GM18508 (cell line): ENCODE measurements around the gene RASGEF1C.
"Not testable (repeated sequence)": the region's sequence is repeated elsewhere in the genome, so short reads cannot be mapped to it uniquely, and the experiment has no call there.

Experiments
- ATAC-seq: cut with Tn5 transposase; IDR thresholded peaks from one replicate; pipeline ENCODE4 v1.9.1; 2021; ENCODE audit warnings: moderate number of reproducible peaks; ENCODE audit not compliant: insufficient read depth, unreplicated experiment

RASGEF1C gene

DNA sequence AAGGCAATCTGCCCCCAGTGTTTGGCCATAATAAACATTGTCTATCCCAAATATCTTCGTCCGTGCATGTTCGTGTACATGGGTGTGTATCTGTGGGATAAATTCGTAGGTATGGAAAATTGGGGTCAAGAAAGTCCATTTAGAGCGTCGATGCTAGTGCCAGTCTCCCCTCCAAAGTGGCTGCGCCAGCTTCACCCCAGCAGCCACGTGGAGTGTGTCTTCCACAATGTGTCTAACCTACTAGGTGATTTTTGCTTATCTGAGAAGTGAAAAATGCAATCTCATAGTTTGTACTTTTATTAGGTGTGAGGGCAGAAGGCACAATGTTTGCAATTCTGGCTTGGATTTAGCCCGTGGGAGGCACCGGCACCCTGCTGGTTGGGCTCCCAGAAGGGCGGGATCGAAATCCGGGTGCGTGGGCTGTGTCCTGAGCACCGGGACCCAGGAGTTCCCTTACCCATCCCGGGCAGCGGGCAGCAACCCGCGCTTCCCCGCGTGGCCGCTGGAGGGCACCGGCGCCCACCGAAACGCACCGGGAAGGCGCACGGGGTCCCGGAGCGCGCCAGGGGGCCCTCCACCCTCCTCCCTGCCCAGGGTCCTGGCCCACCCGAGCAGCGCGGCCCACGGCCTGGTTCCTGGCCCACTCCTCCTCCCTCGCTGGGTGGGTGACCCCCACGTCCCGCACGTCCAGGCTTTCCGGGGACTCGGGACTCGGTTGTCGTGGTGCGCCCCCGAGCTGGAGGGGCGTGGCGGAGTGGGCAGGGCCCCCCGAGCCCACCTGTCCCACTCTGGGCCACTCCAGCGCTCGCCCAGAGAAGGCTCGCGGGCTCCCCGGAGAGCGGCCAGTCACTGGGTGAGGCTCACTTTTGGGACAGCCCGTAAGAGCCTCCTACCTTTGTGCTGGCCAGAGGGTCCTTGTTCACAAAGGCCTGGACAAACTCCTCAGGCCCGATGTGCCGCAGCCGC is 82.0 kb downstream of the RASGEF1C start:
- ATAC-seq = no peak

DNA sequence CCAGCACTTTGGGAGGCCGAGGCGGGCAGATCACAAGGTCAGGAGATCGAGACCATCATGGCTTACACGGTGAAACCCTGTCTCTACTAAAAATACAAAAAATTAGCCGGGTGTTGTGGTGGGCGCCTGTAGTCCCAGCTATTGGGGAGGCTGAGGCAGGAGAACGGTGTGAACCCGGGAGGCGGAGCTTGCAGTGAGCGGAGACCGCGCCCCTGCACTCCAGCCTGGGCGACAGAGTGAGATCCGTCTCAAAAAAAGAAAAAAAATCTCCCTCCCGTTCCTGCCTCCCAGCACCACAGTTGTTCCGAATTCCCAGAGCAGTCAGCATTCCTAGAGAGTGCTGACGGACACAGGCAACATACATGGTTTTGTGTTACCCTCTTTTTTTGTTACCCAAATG is 82.9 kb downstream of the RASGEF1C start:
- ATAC-seq = not testable (repeated sequence)

DNA sequence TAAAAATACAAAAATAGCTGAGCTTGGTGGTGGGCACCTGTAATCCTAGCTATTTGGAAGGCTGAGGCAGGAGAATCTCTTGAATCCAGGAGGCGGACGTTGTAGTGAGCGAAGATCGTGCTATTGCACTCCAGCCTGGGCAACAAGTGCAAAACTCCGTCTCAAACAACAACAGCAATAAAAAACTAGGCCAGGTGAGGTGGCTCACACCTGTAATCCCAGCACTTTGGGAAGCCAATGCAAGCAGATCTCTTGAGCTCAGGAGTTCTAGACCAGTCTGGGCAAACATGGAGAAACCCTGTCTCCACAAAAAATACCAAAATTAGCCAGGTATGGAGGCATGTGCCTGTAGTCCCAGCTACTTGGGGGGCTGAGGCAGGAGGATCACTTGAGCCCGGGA is 84.3 kb downstream of the RASGEF1C start:
- not testable (repeated sequence) for ATAC-seq

DNA sequence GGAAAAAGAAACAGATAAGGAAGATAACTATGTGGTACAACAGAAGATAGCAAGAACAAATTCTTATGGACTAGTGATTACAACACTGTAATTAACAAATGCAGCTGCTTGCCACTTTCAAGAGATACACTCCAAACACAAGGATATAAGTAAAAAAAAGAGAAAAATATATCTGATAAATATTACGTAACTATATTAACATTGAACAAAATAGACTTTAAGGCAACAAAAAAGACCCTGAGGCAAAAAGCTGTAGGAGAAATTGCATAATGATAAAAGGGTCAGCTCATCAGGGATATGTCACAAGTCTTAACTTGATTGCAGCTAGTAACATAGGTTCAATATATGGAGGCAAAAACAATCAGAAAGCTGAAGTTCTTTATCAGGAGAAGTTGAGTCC is 86.1 kb downstream of the RASGEF1C start:
- ATAC-seq = no peak

DNA sequence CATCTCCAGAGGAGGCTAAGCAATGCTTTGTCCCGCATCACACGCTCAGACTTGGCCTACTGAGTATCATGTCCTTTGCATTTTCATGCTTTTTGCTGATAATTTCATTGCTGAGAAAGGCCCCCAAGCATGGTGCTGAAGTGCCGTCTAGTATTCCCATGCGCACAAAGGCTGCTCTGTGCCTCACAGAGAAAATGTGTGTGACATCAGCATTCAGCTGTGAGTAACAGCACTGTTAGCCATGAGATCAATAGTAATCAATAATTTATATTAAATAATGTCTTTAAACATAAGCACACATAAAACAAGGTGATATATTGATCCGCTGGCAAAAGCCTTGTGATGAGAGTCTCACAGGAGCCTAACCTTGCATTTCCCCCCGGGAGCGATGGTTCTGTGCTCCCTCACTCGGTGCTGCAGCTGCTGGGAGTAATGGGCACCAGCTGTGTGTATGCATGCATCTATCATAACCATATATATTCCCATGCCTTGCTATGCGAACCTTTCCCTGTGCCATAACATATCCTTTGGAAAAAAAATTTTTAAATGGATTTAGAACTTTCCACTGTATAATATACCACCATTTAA is 87.1 kb downstream of the RASGEF1C start:
- no peak for ATAC-seq

DNA sequence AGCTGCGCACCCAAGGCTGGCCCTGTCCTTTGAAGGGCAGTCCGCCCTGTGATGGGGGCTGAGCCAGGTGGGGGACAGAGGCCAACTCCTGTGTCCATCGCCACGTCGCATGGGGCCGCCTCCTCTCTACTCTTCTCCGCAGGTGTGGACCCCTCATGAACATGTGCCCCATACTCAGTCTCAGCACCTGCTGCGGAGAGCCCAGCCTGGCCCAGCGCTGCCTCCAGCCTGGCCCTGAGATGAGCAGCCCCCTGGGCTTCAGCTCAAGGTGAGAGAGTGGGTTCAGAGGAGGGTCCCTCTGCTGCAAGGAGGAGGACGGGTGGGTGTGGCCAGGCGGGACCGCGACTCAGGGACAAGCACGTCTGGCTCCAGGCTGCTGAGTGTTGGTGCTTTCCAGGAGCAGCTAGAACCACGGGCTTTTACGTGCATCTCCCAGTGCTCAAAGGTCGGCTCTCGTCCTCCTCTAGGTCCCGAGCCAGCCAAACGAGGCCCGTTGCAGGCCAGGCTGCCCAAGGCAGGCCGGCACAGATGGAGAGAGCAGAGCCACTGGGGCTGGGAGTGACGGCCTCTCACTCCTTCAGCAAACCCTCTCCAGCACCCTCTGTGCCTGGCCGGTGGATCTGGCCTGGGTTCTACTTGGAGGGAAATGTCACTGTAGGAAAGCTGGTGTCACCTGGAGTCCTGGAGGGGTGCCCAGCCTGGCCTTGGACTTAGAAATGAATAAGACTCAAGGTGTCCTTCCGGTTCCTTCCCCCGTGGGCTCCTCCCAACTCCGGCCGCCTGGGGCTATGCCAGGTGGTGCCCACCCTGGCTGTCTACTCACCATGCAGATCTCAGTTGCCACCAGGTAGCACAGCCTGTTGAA is 88.5 kb downstream of the RASGEF1C start:
- ATAC-seq = no peak

DNA sequence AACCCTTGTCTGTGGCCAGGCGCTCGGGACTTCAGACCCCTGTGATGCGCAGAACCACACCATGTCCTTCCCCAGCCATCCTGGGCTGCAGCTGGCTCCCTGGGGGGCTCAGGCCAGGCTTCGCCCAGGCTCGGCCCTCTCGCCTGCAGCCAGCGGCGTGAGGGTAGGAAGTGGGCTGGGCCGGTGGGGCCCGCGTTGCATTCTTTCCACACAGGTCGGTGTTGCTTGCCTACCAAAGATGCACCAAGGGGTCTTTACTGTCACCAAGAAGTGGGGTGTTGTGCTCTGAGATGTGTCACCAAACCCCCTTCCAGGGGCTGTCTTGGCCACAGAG is 89.1 kb downstream of the RASGEF1C start:
- ATAC-seq = no peak

DNA sequence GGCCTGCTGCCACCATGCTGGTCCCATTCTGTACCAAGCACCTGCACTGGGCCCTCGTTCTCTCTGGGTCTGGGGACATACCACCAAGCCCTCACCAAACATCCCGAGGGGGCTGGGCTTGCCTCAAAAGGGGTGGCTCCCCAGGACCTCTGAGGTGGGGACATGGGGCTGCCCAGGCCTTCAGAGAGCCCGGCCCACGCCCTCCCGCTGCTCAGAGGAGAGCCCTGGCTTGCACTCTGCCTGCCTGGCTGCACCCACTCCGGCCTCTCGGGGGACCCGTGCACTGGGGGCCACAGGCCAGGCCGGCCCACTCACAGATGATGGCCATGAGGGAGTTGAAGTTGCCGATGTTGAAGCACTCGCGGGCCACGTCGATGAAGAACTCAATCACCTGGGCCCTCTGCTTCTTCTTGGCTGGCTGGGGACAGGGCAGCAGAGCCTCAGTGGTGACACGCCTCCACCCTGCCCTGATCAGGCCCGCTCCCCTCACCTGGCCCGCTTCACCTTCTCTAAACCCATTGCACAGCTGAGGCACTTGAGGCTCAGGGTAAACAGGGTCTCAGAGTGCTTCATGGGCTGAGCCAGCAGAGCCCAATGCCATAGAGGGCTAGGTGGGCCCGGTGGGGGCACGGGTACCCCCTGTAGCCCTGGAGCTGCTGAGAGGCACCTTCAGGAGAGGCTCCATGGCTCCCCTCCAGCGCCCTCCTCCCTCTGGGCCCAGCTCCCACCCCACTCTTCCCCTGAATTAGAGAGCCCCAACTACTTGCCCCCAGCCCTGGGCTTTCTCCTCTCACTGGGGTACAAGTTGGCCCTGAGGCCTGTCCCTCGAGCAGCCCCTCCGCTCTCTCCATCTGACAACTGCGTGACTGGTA is 89.7 kb downstream of the RASGEF1C start:
- no peak for ATAC-seq

DNA sequence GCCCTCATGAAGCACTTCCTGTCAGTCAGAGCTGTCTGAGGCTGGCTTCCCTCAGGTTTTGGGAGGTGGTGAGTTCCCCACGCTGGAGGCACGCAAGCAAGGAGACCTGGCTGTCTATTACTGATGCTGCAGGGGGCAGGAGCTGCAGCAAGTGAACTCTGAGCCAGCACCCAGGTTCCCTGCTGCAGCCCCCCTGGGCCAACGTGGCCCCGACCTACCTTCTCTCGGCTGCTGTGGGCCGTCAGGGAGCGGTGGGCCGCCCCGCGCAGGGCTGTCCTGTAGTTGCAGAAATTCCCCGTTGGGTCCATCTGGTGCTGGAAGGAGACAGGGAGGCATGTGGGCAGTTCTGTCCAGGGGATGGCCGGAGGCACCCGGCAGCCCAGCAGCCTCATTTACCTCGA is 90.6 kb downstream of the RASGEF1C start:
- no peak for ATAC-seq

DNA sequence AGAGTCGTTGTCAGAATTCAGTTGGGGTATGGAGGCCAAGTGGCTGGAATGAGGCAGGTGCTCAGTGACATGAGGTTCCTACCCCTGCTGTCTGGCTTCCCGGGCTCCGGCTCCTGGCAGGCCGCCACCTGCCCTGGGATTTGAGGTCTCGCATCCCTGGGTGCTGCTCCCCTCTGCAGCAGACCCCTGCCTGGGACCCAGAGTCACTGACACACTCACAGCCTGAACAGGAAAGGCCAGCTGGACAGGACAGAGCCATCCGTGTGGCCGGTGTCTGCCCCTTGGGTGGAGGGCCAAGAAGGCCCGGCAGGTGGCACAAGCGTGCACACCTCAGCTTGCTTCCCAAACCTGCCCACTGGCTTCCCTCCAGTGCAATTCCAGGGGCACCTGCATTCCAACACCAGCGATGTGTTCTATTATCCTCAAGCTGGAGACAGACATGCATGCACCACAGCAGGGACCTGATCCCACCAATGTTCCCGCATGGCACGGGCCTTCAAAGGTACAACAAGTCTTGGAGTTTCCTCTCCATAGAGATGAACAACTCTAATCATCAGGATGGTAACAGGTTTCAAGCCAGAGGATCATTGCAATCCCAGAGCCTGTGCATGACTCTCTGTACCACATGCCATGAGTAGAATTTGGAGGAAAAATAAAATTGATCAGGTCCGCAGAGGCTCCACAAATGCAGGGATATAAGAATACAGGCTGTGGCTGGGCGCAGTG is 91.8 kb downstream of the RASGEF1C start:
- ATAC-seq = no peak

DNA sequence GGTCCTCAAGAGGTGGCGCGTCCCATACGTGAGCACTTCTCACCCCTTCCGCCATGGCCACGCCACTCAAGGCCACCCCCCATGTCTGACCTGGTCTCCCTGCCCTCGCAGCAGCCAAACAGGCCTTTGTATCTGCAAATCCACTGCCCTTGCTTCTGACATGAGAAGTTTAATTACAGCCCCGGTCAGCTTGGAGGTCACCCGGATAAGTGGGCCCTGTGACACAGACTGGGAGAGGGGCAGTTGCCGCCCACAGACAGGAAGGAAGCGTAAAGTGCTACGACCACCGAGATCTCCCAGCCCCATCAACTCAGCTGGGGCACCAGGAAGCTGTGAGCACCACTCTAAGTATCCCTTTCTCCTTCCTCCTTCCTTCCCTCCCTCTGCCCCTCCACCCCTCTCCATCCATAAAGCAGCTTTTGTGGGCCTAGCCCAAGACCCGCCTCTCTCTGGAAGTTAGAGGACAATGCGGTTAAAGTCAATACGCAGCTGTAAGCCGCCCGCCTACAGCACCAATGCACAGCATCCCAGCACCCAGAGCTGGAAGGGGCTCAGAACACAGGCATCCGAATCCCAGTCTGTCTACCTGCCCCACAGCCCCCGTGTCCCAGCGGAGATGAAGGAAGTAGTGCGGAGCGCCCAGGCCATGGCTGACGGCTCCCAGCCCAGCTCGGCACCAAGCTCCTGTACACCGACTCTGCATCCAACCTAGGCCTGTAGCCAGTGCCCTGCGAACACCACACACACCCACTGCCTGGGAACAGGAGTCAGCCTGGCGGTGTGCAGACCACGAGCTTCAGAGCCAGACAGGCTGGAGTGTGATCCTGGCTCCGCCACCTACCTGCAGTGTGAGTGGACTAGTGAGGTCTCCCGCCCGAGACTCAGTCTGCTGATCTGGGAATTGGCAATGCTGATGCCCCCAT is 92.7 kb downstream of the RASGEF1C start:
- no peak for ATAC-seq

DNA sequence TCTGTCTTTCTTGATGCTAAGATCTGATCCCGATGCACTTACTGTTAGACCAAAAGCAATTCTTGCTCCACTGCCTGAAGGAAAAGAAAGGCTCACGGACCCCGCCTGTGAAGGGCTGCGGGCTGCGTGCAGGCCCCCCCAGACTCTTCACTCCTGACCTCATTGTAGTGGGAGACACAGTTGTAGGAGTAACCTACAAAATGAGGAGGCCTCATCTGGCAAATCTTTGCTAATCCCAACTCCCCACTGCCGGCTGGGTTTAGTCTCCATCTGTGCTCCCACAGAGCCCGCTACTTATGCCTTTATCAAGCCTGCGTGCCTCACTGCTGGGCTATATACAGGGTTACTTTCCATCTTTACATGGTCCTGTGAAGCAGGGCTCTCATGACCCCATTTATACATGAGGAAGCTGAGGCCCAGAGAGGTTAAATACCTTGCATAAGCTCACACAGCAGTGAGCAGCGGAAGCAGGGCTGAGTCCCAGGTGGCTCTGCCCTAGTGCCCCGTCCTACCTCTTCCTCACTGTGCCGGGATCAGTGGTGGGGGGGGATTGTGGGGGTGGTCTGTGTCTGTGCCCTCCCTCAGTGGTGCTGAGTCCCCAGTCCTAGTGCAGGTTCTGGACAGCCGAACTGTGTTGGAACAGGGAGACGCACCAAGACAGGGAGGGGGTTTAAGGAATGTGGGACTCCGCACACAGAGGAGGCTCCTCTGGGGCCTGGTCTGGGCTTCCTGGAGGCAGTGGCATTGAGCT is 93.5 kb downstream of the RASGEF1C start:
- no peak for ATAC-seq

DNA sequence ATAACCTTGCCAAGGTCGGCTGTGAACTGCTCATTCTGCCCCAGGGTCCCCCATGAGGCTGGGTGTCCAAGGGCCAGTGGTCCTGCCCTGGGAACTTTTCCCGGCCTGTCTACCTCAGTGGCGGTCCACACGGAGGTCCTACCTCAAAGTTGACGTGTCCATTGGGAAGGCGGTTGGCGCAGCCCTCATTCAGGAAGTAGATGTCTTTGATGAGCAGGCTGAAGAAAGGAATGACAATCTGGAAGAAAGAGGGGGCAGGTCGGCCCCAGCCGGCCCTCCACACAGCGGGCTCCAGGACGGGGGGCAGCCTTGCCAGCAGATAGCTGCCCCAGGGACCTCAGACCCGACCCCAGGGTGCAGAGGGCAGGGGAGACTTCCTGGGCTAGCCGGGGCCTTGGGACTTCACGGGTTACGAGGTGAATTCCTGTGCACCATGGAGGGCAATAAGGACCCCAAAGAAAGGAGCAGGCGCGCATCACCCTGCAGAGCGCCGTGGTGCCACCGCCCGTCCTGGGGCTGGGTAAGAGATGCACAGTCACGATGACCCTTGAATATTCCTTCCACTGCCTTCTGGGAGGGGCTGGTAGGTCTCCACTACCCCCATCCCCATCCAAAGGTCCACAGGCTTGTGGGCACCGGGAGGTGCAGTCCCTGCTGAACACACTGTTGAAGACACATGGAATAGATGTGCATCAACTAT is 94.6 kb downstream of the RASGEF1C start:
- no peak for ATAC-seq

DNA sequence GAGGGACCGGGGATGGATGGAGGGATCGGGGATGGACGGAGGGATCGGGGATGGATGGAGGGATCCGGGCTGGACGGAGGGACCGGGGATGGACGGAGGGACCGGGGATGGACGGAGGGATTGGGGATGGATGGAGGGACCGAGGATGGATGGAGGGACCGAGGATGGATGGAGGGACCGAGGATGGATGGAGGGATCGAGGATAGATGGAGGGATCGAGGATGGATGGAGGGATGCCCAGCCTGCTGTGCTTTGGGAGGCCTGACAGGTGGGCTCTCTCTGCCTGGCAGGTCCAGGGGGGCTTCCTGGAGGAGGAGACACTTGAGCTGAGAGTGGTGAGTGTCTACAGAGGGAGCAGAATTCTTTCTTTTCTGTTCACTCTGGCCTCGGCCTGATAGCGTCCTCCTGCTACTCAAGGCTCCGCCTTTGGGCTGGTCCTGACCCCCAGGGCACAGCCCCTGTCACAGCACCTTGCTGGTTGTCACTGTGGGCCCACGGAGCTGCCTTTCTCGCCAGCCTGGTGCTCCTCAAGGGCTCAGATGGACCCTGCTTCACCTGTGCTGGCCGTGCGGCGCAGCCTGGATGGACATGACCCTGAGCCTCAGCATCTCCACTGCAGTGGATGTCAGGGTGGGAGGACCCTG is 95.2 kb downstream of the RASGEF1C start:
- ATAC-seq = no peak

DNA sequence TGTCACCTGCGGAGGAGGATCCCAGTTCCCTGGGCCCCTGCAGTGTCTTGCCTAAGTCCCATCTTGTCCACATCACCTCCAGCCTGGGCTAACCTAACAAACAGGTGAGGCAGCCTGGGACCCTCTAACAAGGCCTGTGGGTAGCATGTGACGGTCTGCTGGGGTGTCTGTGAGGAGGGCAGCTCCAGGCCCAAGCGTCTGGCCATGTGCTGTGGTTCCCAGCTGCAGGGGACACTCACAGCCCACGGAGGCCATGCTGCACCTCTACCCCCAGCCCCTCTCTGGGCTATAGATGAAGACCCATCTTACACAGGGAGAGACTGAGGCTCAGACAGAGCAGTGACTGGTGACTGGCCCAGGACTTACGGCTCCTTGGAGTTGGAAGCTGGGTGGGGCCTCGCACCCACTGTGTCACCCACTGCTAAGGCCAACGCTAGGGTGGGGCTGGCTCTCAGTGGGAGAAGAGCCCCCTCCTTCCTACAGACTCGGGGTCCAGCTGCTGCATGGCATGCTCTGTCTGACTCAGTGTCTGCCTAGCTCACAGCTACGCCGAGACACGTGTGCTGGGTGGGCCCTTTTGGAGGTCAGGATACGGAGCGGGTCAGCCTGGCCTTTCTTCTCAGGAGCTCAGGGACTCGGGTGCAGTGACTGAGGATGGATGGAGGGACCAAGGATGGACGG is 96.7 kb downstream of the RASGEF1C start:
- ATAC-seq = no peak
